IMR-90 (cell line): ENCODE results near the gene DGKZ. TPM values are rescaled to one million over a fixed set of nuclear protein-coding genes. Genes with fewer than 3 reads are reported as not detected.

Source experiments
- ATAC-seq: fragments of 200-7000 bp; cut with Tn5 transposase; 2 replicates; pipeline ENCODE4 v1.9.1; 2020; ENCODE audit warnings: low read depth, mild to moderate bottlenecking, moderate library complexity
- BruUV-seq: library from RNA; stranded (reverse); fragments of 400-500 nt; replicated peaks from 2 replicates; lab custom pipeline; 2021; lab: Mats Ljungman, UMichigan
- CTCF ChIA-PET: fragments of 300-600 bp; formaldehyde crosslinking; extraction: SDS; loops from one replicate; lab custom pipeline; 2021; ENCODE audit warnings: antibody characterized with exemption; lab: Yijun Ruan, JAX
- POLR2A ChIA-PET: fragments of 300-600 bp; sonication (Branson Sonifier 250); formaldehyde crosslinking; loops from one replicate; lab custom pipeline; 2022; ENCODE audit warnings: antibody characterized with exemption; ENCODE audit not compliant: unreplicated experiment; lab: Charles Lee
- DNase-seq: peaks from one replicate; pipeline ENCODE4 v3.0.0; 2013
- H2AFZ ChIP-seq: replicated peaks from 2 replicates; pipeline ENCODE3; 2013; ENCODE audit warnings: low read length, mild to moderate bottlenecking; ENCODE audit not compliant: poor library complexity
- H2AK5ac ChIP-seq: 2 replicates; pipeline ENCODE4 v1.6.1; 2013; ENCODE audit warnings: low read depth, low read length, inconsistent platforms
- H2AK9ac ChIP-seq: replicated peaks from 2 replicates; pipeline ENCODE3; 2013; ENCODE audit warnings: mild to moderate bottlenecking, low read depth, low read length, moderate library complexity; ENCODE audit not compliant: poor library complexity
- H2BK120ac ChIP-seq: 2 replicates; pipeline ENCODE4 v1.6.1; 2013; ENCODE audit warnings: low read depth, low read length, inconsistent platforms
- H2BK15ac ChIP-seq: 3 replicates; pipeline ENCODE4 v1.6.1; 2013; ENCODE audit warnings: low read depth, low read length, inconsistent platforms
- H2BK20ac ChIP-seq: 2 replicates; pipeline ENCODE4 v1.6.1; 2013; ENCODE audit warnings: low read depth, mild to moderate bottlenecking, inconsistent platforms, low read length, moderate library complexity
- H2BK5ac ChIP-seq: 2 replicates; pipeline ENCODE4 v1.6.1; 2013; ENCODE audit warnings: mild to moderate bottlenecking, low read depth, low read length, inconsistent platforms; ENCODE audit not compliant: poor library complexity, severe bottlenecking
- H3K14ac ChIP-seq: replicated peaks from 2 replicates; pipeline ENCODE4 v1.6.1; 2013; ENCODE audit warnings: low read depth, low read length, inconsistent platforms
- H3K18ac ChIP-seq: 2 replicates; pipeline ENCODE4 v1.6.1; 2013; ENCODE audit warnings: low read depth, low read length, control low read depth
- H3K23ac ChIP-seq: 2 replicates; pipeline ENCODE4 v1.6.1; 2013; ENCODE audit warnings: low read depth, low read length, inconsistent platforms
- H3K27ac ChIP-seq: 2 replicates; pipeline ENCODE4 v1.5.1; 2013; ENCODE audit warnings: mild to moderate bottlenecking, control low read depth, low read length; ENCODE audit not compliant: insufficient read depth
- H3K27me3 ChIP-seq: 2 replicates; pipeline ENCODE4 v1.6.1; 2013; ENCODE audit warnings: low read length; ENCODE audit not compliant: control insufficient read depth, insufficient read depth
- H3K36me3 ChIP-seq: 2 replicates; pipeline ENCODE4 v1.6.1; 2013; ENCODE audit warnings: low read length, mixed read lengths; ENCODE audit not compliant: control insufficient read depth, insufficient read depth
- H3K4ac ChIP-seq: 2 replicates; pipeline ENCODE4 v1.6.1; 2013; ENCODE audit warnings: low read depth, low read length, inconsistent platforms
- H3K4me1 ChIP-seq: 2 replicates; pipeline ENCODE4 v1.6.1; 2013; ENCODE audit warnings: low read length, mixed read lengths; ENCODE audit not compliant: control insufficient read depth, insufficient read depth
- H3K4me2 ChIP-seq: 2 replicates; pipeline ENCODE4 v1.6.1; 2013; ENCODE audit warnings: low read depth, mild to moderate bottlenecking, control low read depth, low read length, moderate library complexity
- H3K4me3 ChIP-seq: 2 replicates; pipeline ENCODE4 v1.5.1; 2013; ENCODE audit warnings: low read depth, mild to moderate bottlenecking, control low read depth, low read length, moderate library complexity; ENCODE audit not compliant: insufficient read depth
- H3K56ac ChIP-seq: 2 replicates; pipeline ENCODE4 v1.6.1; 2013; ENCODE audit warnings: low read length, inconsistent platforms; ENCODE audit not compliant: insufficient read depth; ENCODE audit errors: extremely low read depth
- H3K79me1 ChIP-seq, 2 experiments: 2 replicates each; pipeline ENCODE4 v1.6.1; 2013; ENCODE audit warnings: low read length in 2 of 2, inconsistent platforms in 1 of 2, low read depth in 1 of 2
- H3K9ac ChIP-seq: 2 replicates; pipeline ENCODE4 v1.6.1; 2013; ENCODE audit warnings: low read depth, low read length, control low read depth
- H3K9me1 ChIP-seq: 2 replicates; pipeline ENCODE4 v1.6.1; 2013; ENCODE audit warnings: low read length, inconsistent platforms; ENCODE audit not compliant: insufficient read depth
- H3K9me3 ChIP-seq: 2 replicates; pipeline ENCODE4 v1.6.1; 2013; ENCODE audit warnings: low read length; ENCODE audit not compliant: control insufficient read depth, insufficient read depth
- H4K20me1 ChIP-seq: 2 replicates; pipeline ENCODE4 v1.6.1; 2013; ENCODE audit warnings: low read length, inconsistent platforms; ENCODE audit not compliant: insufficient read depth
- H4K5ac ChIP-seq: 2 replicates; pipeline ENCODE4 v1.6.1; 2013; ENCODE audit warnings: mild to moderate bottlenecking, low read depth, low read length, control low read depth
- H4K8ac ChIP-seq, 2 experiments: 2 replicates each; pipeline ENCODE4 v1.6.1; 2013; ENCODE audit warnings: low read depth in 2 of 2, low read length in 2 of 2, control low read depth in 1 of 2, inconsistent platforms in 1 of 2
- H4K91ac ChIP-seq: 2 replicates; pipeline ENCODE4 v1.6.1; 2013; ENCODE audit warnings: low read depth, low read length, inconsistent platforms; ENCODE audit not compliant: insufficient read depth
- ELK1 ChIP-seq: fragments of 150-350 bp; IDR thresholded peaks from 2 replicates; pipeline ENCODE4 v1.6.1; 2016; ENCODE audit warnings: low read depth, mild to moderate bottlenecking, low read length, moderate library complexity, borderline replicate concordance
- MAFK ChIP-seq: IDR thresholded peaks from 2 replicates; pipeline ENCODE4 v1.6.1; 2012; ENCODE audit warnings: low read depth, low read length, improper control_type of control experiment
- NFE2L2 ChIP-seq: fragments of 150-350 bp; IDR thresholded peaks from 2 replicates; pipeline ENCODE4 v1.6.1; 2016; ENCODE audit warnings: low read depth, mild to moderate bottlenecking, low read length
- RAD21 ChIP-seq: IDR thresholded peaks from 2 replicates; pipeline ENCODE4 v1.6.1; 2012; ENCODE audit warnings: low read length, improper control_type of control experiment
- RFX5 ChIP-seq: IDR thresholded peaks from 2 replicates; pipeline ENCODE4 v1.8.0; 2012; ENCODE audit warnings: low read depth, mild to moderate bottlenecking, low read length, moderate library complexity
- WGBS, 2 experiments: methylation state at CpG; one replicate each; pipeline versions ENCODE4 v1.1.5 to v1.1.7; 2013; ENCODE audit warnings: missing lambda C conversion rate in 2 of 2; ENCODE audit not compliant: insufficient read length in 1 of 2; ENCODE audit errors: extremely low coverage in 2 of 2; 5-methylcytosine and 5-hydroxymethylcytosine counted together
- dilution Hi-C: fragments of 300-500 bp; cut with HindIII; formaldehyde crosslinking; loops from one replicate; pipeline ENCODE4 v1.14.3; 2018; ENCODE audit warnings: low sequenced_read_pairs; ENCODE audit not compliant: unreplicated experiment
- in situ Hi-C: fragments of 300-500 bp; cut with MboI; formaldehyde crosslinking; loops from 3 replicates; pipeline ENCODE4 v1.14.3; 2019; ENCODE audit warnings: low sequenced_read_pairs, inconsistent platforms, mixed read lengths
- intact Hi-C: fragments of 100-400 bp; cut with micrococcal nuclease; formaldehyde crosslinking; loops from 2 replicates; pipeline ENCODE4 v1.10.0; 2022
- polyA plus RNA-seq, 3 experiments: library from polyadenylated mRNA; depleted of rRNA; stranded (reverse); fragments of >200 nt; gene quantifications; 2 replicates each; pipeline ENCODE4 v1.2.3, GENCODE V29; 2012; ENCODE audit warnings: low replicate concordance in 1 of 3
- total RNA-seq: library from RNA; depleted of rRNA; stranded (reverse); fragments of >200 nt; gene quantifications from 2 replicates; pipeline ENCODE4 v1.2.3, GENCODE V29; 2012

Gene DGKZ
- total and polyA plus RNA-seq, 2 of the 4 experiments (the other 2 are of a cell fraction) = 46.8 to 62.0 TPM

- intact Hi-C loops (no loop called here), dilution Hi-C loops (no loop called here), in situ Hi-C loops (loop anchor here (25.0 kb wide), 1 partner anchor 188 kb away; the partner anchor contains the start of gene PHF21A)
- no TSS peak for BruUV-seq
- POLR2A ChIA-PET = no interaction called here
- Histone ChIP-seq H3K4me3 (no peak overlapping the region), H3K18ac (no peak overlapping the region), H3K23ac (peak overlapping the region; percentile 97), H4K20me1 (peaks cover 13% of the 10 kb centered on the region), H3K9me3 (no peaks in the 10 kb centered on the region), H3K9ac (no peak overlapping the region), H2BK5ac (peak overlapping the region; percentile 95), H3K27ac (peak overlapping the region; percentile 98), H3K9me1 (peaks cover 20% of the 10 kb centered on the region), H2BK120ac (peak overlapping the region; percentile 96), H3K36me3 (peaks cover 36% of the 10 kb centered on the region), H3K4ac (peak overlapping the region; percentile 96), H4K5ac (peak overlapping the region; percentile 97; the same call in 1 of the 2 replicates), H4K8ac (peak overlapping the region; percentile 37 to 91; a peak in 2 of 4 replicates), H2AK5ac (peak overlapping the region; percentile 96; the same call in 1 of the 2 replicates), H3K4me1 (peaks cover 34% of the 10 kb centered on the region), H2BK15ac (no peak overlapping the region; the same call in 2 of the 3 replicates), H2AK9ac (peak overlapping the region; percentile 87), H2BK20ac (peak overlapping the region; percentile 21), H2AFZ (no peak overlapping the region), H3K79me1 (peaks cover 26 to 76% of the 10 kb centered on the region in 2 experiments), H3K14ac (peak overlapping the region; percentile 94), H3K4me2 (no peak overlapping the region), H4K91ac (peak overlapping the region; percentile 96), H3K27me3 (no peaks in the 10 kb centered on the region), H3K56ac (no peak overlapping the region)
- WGBS, 2 experiments = 93% methylated on average over 3 of the region's 7 CpGs; no CpG with 5 or more reads in 1 of the 2 experiments
- CTCF ChIA-PET = interaction anchor here (1.2 to 4.3 kb wide), 3 partner anchors 8 to 60 kb away, joined by 3 to 15 read pairs (median 5); no protein-coding TSS in a partner anchor
- no peak for ATAC-seq
- DNase-seq = no peak
- TF ChIP-seq RFX5 (no peak), ELK1 (no peak), MAFK (no peak), RAD21 (no peak), NFE2L2 (no peak)
Measured at GRCh38 chr11:46300270-46300669, 47.0 kb upstream of the DGKZ start.
